CD14-positive monocyte (primary cell): ENCODE results near the gene MACC1. TPM values are rescaled to one million over a fixed set of nuclear protein-coding genes. Genes with fewer than 3 reads are reported as not detected.

ENCODE experiments used
- DNase-seq, 3 donors: peaks; one replicate each; pipeline ENCODE4 v3.0.0-alpha.2; 2011 to 2022
- H2AFZ ChIP-seq: 2 replicates; pipeline ENCODE4 v1.6.0; 2012; ENCODE audit warnings: mild to moderate bottlenecking, low read depth, low read length, inconsistent platforms; ENCODE audit not compliant: insufficient read depth, poor library complexity, severe bottlenecking
- H3K27ac ChIP-seq, 2 donors: 1 replicate in 1 of 2; 2 replicates in 1 of 2; pipeline ENCODE4 v1.5.1; 2012 to 2013; ENCODE audit warnings: low read length in 2 of 2, control low read depth in 1 of 2, inconsistent platforms in 1 of 2, low read depth in 1 of 2, mild to moderate bottlenecking in 1 of 2
- H3K27me3 ChIP-seq, 2 donors: one replicate each; pipeline versions ENCODE4 v1.6.0 to v1.6.1; 2011 to 2013; ENCODE audit warnings: low read length in 2 of 2; ENCODE audit not compliant: control insufficient read depth in 2 of 2, insufficient read depth in 2 of 2
- H3K36me3 ChIP-seq, 2 donors: replicated peaks in 1 of 2; 1 replicate in 1 of 2; 2 replicates in 1 of 2; pipeline versions ENCODE4 v1.5.1 to v1.6.1; 2012 to 2013; ENCODE audit warnings: low read length in 2 of 2, control low read depth in 1 of 2, inconsistent platforms in 1 of 2, mild to moderate bottlenecking in 1 of 2; ENCODE audit not compliant: insufficient read depth in 2 of 2, control insufficient read depth in 1 of 2
- H3K4me1 ChIP-seq, 2 donors: 1 replicate in 1 of 2; 2 replicates in 1 of 2; pipeline versions ENCODE4 v1.5.1 to v1.6.1; 2012 to 2013; ENCODE audit warnings: low read length in 2 of 2, control low read depth in 1 of 2, inconsistent platforms in 1 of 2, mild to moderate bottlenecking in 1 of 2, moderate library complexity in 1 of 2; ENCODE audit not compliant: insufficient read depth in 2 of 2, control insufficient read depth in 1 of 2
- H3K4me2 ChIP-seq: replicated peaks from 2 replicates; pipeline ENCODE3; 2012; ENCODE audit warnings: low read length, moderate library complexity, mild to moderate bottlenecking; ENCODE audit not compliant: poor library complexity, severe bottlenecking; ENCODE audit errors: extremely low read depth
- H3K4me3 ChIP-seq, 3 experiments: fragments of 200-600 bp in 1 of 3; sonication (generic) in 1 of 3; replicated peaks in 1 of 3; 1 replicate in 2 of 3; 2 replicates in 1 of 3; pipeline ENCODE4 v1.5.1; 2011 to 2013; ENCODE audit warnings: low read length in 3 of 3, mild to moderate bottlenecking in 3 of 3, control low read depth in 2 of 3, low read depth in 2 of 3, inconsistent platforms in 1 of 3, moderate library complexity in 1 of 3
- H3K79me2 ChIP-seq: 2 replicates; pipeline ENCODE4 v1.6.0; 2012; ENCODE audit warnings: mild to moderate bottlenecking, control low read depth, inconsistent platforms, low read length, moderate library complexity; ENCODE audit not compliant: insufficient read depth
- H3K9ac ChIP-seq: 2 replicates; pipeline ENCODE4 v1.6.0; 2017; ENCODE audit warnings: low read length, mild to moderate bottlenecking; ENCODE audit not compliant: insufficient read depth, poor library complexity, severe bottlenecking
- H3K9me3 ChIP-seq, 2 donors: replicated peaks in 1 of 2; 1 replicate in 1 of 2; 2 replicates in 1 of 2; pipeline versions ENCODE4 v1.5.1 to v1.6.1; 2012 to 2013; ENCODE audit warnings: low read length in 2 of 2, control low read depth in 1 of 2; ENCODE audit not compliant: control insufficient read depth in 1 of 2, insufficient read depth in 1 of 2
- H4K20me1 ChIP-seq: 2 replicates; pipeline ENCODE4 v1.6.0; 2012; ENCODE audit warnings: mild to moderate bottlenecking, low read length, control low read depth, moderate library complexity; ENCODE audit not compliant: insufficient read depth
- H3K27ac Mint-ChIP-seq, 7 donors: one replicate each; pipeline ENCODE4 v1.8.0; 2020; ENCODE audit warnings: mild to moderate bottlenecking in 7 of 7, mixed read lengths in 7 of 7, moderate library complexity in 6 of 7, inconsistent platforms in 2 of 7
- H3K27me3 Mint-ChIP-seq, 3 donors: one replicate each; pipeline ENCODE4 v1.8.0; 2021 to 2022; ENCODE audit warnings: low read depth in 3 of 3, mild to moderate bottlenecking in 3 of 3, mixed read lengths in 3 of 3, moderate library complexity in 3 of 3, inconsistent platforms in 1 of 3
- H3K36me3 Mint-ChIP-seq, 2 donors: one replicate each; pipeline ENCODE4 v1.8.0; 2020; ENCODE audit warnings: mixed read lengths in 2 of 2, inconsistent platforms in 1 of 2, mild to moderate bottlenecking in 1 of 2
- H3K4me1 Mint-ChIP-seq: one replicate; pipeline ENCODE4 v1.8.0; 2020; ENCODE audit warnings: mild to moderate bottlenecking, mixed read lengths
- H3K4me3 Mint-ChIP-seq, 2 donors: one replicate each; pipeline ENCODE4 v1.8.0; 2020; ENCODE audit warnings: mild to moderate bottlenecking in 2 of 2, mixed read lengths in 2 of 2, moderate library complexity in 1 of 2
- H3K9me3 Mint-ChIP-seq, 7 donors: one replicate each; pipeline ENCODE4 v1.8.0; 2020 to 2022; ENCODE audit warnings: mixed read lengths in 7 of 7, mild to moderate bottlenecking in 6 of 7, moderate library complexity in 6 of 7, inconsistent platforms in 2 of 7
- WGBS: methylation state at CpG from one replicate; pipeline ENCODE4 v1.1.5; 2013; ENCODE audit warnings: missing lambda C conversion rate; ENCODE audit not compliant: insufficient coverage; 5-methylcytosine and 5-hydroxymethylcytosine counted together
- intact Hi-C, 2 donors: fragments of 100-400 bp; cut with micrococcal nuclease; formaldehyde crosslinking; loops; one replicate each; pipeline versions ENCODE4 v1.15.0 to v1.15.1; 2023
- polyA minus RNA-seq: library from RNA; depleted of rRNA, polyadenylated mRNA; stranded (reverse); fragments of >200 nt; gene quantifications from 2 replicates; pipeline ENCODE4 v1.2.3, GENCODE V29; 2012
- polyA plus RNA-seq, 3 donors: library from polyadenylated mRNA; depleted of rRNA in 1 of 3; unstranded in 2 of 3; stranded (reverse) in 1 of 3; fragments of 300-500 nt in 2 of 3; fragments of >200 nt in 1 of 3; fragmentation: Illumina TruSeq in 2 of 3; gene quantifications; 1 replicate in 2 of 3; 2 replicates in 1 of 3; pipeline ENCODE4 v1.2.3, GENCODE V29; 2012 to 2021
- total RNA-seq, 12 experiments: library from RNA in 1 of 12; stranded (reverse) in 1 of 12; fragments of 120-200 nt in 1 of 12; gene quantifications; one replicate each; pipeline ENCODE4 v1.2.4 and lab custom pipeline; 2013 to 2026; ENCODE audit warnings: mixed read lengths in 6 of 12, inconsistent platforms in 1 of 12
- TF ChIP-seq, protein P1 (sequence below): fragments of 200-600 bp; IDR thresholded peaks from one replicate; pipeline ENCODE4 v1.8.0; 2022; ENCODE audit warnings: antibody characterized with exemption, mild to moderate bottlenecking

Gene MACC1, protein sequence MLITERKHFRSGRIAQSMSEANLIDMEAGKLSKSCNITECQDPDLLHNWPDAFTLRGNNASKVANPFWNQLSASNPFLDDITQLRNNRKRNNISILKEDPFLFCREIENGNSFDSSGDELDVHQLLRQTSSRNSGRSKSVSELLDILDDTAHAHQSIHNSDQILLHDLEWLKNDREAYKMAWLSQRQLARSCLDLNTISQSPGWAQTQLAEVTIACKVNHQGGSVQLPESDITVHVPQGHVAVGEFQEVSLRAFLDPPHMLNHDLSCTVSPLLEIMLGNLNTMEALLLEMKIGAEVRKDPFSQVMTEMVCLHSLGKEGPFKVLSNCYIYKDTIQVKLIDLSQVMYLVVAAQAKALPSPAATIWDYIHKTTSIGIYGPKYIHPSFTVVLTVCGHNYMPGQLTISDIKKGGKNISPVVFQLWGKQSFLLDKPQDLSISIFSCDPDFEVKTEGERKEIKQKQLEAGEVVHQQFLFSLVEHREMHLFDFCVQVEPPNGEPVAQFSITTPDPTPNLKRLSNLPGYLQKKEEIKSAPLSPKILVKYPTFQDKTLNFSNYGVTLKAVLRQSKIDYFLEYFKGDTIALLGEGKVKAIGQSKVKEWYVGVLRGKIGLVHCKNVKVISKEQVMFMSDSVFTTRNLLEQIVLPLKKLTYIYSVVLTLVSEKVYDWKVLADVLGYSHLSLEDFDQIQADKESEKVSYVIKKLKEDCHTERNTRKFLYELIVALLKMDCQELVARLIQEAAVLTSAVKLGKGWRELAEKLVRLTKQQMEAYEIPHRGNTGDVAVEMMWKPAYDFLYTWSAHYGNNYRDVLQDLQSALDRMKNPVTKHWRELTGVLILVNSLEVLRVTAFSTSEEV
- total RNA-seq (2013), result 0.04 TPM
- not detected for polyA plus RNA-seq
- polyA minus RNA-seq, result not detected in 2 replicates
- 0.49 to 31.7 (median 3.2) reads per million in 11 experiments for total RNA-seq (lab: John Stamatoyannopoulos, UW)

DNA sequence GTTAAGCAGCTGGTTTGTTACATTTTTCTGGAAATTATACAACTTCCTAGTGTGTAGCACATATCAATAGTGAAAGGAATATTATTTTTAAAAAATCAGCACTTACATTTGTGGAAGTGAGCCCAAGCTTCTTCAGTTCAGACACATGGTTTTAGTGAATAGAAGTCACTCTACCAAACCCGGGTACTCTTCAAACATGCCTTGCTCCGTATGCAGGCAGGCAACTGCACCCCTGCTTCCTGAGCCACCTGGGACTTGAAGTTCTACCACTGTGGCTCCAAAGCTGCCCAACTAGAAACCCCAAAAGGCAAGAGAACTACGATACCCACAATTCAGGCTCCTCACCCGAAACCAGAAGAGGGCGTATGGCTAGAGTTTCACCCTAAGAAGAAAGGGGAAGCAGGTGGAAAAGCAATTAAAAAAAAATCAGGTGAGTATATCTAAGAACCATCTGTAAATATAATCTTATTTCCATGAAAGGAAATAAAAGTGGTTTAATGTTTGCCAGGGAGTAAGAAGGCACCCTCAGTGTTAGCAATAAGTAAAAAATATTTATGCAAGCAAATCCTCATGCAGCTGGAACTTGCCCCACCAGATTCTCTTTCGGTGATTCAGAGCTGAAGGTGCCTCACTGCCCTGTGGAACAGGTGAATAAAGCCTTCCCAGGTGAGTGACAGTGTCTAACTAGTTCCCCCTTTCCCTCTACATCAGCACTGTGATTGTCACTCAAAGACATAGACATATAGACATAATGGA lies at the start of gene MACC1:
Gene MACC1, minus strand, starts transcription at position 192 of the 756 bp plus-strand sequence. CDS start 55,522 bp downstream, outside the sequence.
- peak; percentile 22 to 67 (median 45) for DNase-seq
- Mint-ChIP-seq H3K27ac (peak within 1 kb of the TSS in 6 of 7 donors; percentile 19 to 87 (median 56)), H3K4me3 (peak within 1 kb of the TSS in 1 of 2 donors; percentile 44), H3K27me3 (peaks cover 0 to 1% (median 0%) of the 10 kb centered on the region in 3 donors), H3K36me3 (peaks cover 3% of the 10 kb centered on the region in 2 donors), H3K4me1 (peaks cover 49% of the 10 kb centered on the region), H3K9me3 (peaks cover 0 to 3% (median 0%) of the 10 kb centered on the region in 7 donors)
- Histone ChIP-seq H3K4me3 (no peak within 1 kb of the TSS), H3K9ac (no peak within 1 kb of the TSS), H3K9me3 (no peaks in the 10 kb centered on the region), H2AFZ (peak within 1 kb of the TSS; percentile 47), H3K4me2 (peak within 1 kb of the TSS; percentile 21), H3K79me2 (no peaks in the 10 kb centered on the region), H3K27me3 (no peaks in the 10 kb centered on the region), H3K36me3 (no peaks in the 10 kb centered on the region), H3K4me1 (peaks cover 33 to 36% of the 10 kb centered on the region in 2 donors), H3K27ac (no peak within 1 kb of the TSS), H4K20me1 (no peaks in the 10 kb centered on the region)
- intact Hi-C loops, result loop anchor here (5.0 to 10.0 kb wide), 2 partner anchors 247 to 250 kb away; no protein-coding TSS in a partner anchor
- TF ChIP-seq, protein P1, sequence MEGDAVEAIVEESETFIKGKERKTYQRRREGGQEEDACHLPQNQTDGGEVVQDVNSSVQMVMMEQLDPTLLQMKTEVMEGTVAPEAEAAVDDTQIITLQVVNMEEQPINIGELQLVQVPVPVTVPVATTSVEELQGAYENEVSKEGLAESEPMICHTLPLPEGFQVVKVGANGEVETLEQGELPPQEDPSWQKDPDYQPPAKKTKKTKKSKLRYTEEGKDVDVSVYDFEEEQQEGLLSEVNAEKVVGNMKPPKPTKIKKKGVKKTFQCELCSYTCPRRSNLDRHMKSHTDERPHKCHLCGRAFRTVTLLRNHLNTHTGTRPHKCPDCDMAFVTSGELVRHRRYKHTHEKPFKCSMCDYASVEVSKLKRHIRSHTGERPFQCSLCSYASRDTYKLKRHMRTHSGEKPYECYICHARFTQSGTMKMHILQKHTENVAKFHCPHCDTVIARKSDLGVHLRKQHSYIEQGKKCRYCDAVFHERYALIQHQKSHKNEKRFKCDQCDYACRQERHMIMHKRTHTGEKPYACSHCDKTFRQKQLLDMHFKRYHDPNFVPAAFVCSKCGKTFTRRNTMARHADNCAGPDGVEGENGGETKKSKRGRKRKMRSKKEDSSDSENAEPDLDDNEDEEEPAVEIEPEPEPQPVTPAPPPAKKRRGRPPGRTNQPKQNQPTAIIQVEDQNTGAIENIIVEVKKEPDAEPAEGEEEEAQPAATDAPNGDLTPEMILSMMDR, result peak; percentile 56
- 0% methylated on average over 2 of the region's 6 CpGs for WGBS
